ENCODE data around the gene CLMN. TPM values are rescaled to one million over a fixed set of nuclear protein-coding genes. Genes with fewer than 3 reads are reported as not detected.

CLMN gene
- total and polyA plus RNA-seq, 2 donors (not counting 3 experiments of a cell fraction or from before 2014, with no cell fraction given), result 0.72 to 9.6 TPM

DNA sequence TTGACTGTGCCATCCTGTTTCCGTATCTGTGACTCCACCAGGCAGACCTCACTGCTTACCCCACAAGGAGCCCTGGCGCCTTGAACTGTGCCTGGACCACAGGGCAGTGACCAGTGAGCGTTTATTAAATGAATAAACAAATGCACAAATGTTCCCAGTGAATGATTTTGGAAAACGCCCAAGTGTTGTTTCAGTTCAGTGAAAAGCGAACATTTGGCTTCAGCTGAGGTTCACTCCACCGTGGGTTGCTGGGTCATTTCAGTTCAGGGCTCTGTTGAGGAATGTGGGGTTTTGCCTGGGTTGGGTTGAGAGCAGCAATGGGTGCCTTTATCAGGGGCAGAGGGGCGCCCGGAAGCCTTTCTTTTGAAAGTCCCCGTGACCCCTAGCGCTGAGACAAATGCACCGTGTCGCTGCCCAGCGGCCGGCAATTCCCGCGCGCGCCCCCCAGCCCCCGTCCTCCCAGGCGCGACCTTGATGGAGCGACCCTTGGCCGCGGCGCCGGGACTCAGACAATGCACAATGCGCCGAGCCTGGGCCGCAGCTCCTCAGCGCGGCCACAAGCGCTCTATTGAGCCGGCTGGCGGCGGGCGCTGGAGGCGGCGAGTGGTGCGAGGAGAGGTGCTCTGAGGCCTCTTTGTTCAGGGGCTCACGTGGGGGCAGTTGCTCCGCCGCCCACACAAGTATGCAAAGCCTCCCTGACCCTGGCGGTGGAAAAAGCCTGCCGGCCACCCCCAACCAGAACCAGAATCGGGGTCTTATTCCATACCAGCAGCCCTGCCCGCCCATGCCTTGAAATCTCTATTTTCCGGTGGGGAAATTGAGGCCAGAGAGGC, 40.5 kb upstream of the CLMN start:
- BruUV-seq (replicated peaks), result no TSS peak
- Histone ChIP-seq H3K9me3 (replicated peaks; ENCODE audit: control insufficient read depth, insufficient read depth, low read length) (no peaks in the 10 kb centered on the region), H2AFZ (ENCODE audit: low read depth, low read length) (no peak overlapping the region), H3K9me1 (replicated peaks; ENCODE audit: control insufficient read depth, extremely low read depth, insufficient read depth, low read length) (no peaks in the 10 kb centered on the region), H3K36me3 (ENCODE audit: control insufficient read depth in 2 of 2, extremely low read depth in 1 of 2, insufficient read depth in 2 of 2, low read length in 2 of 2) (no peaks in the 10 kb centered on the region), H3K9ac (replicated peaks; ENCODE audit: extremely low read depth, insufficient read depth, low read length) (no peak overlapping the region), H3K4me1 (ENCODE audit: control insufficient read depth, extremely low read depth, insufficient read depth, low read length) (no peaks in the 10 kb centered on the region), H3K27me3 (ENCODE audit: control insufficient read depth in 2 of 2, insufficient read depth in 2 of 2, low read length in 2 of 2) (peaks cover 0 to 4% of the 10 kb centered on the region in 2 experiments), H3K79me2 (ENCODE audit: control insufficient read depth, insufficient read depth, low read length) (no peaks in the 10 kb centered on the region), H4K20me1 (replicated peaks; ENCODE audit: control insufficient read depth, extremely low read depth, insufficient read depth, low read length) (no peaks in the 10 kb centered on the region), H3K4me2 (ENCODE audit: insufficient read depth, low read length) (no peak overlapping the region), H3K27ac (ENCODE audit: insufficient read depth, low read depth, low read length) (no peak overlapping the region), H3K4me3 (replicated peaks in 1 of 3; ENCODE audit: insufficient read depth in 1 of 3, low read depth in 1 of 3, low read length in 3 of 3) (no peak overlapping the region)
- intact Hi-C loops (cut with micrococcal nuclease), result loop anchor here (2.0 kb wide), 2 partner anchors 111 to 203 kb away; partner anchors contain the start of gene DICER1
- TF ChIP-seq POLR2A (IDR thresholded peaks at IDR 0.05; ENCODE audit: low read depth, low read length) (no peak), FOS (IDR thresholded peaks at IDR 0.05; ENCODE audit: borderline replicate concordance, insufficient read depth, low read length) (no peak), MYC (IDR thresholded peaks at IDR 0.05; ENCODE audit: low read depth, low read length) (no peak), GATA2 (IDR thresholded peaks at IDR 0.05; ENCODE audit: insufficient read depth, insufficient read length, low read depth, low read length) (no peak), POLR2AphosphoS5 (IDR thresholded peaks at IDR 0.05; ENCODE audit: insufficient read depth, low read depth, low read length) (no peak)
- TF ChIP-seq, protein P1, sequence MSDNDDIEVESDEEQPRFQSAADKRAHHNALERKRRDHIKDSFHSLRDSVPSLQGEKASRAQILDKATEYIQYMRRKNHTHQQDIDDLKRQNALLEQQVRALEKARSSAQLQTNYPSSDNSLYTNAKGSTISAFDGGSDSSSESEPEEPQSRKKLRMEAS (IDR thresholded peaks at IDR 0.05; ENCODE audit: insufficient read depth, insufficient read length), result no peak
- TF ChIP-seq, protein P2, sequence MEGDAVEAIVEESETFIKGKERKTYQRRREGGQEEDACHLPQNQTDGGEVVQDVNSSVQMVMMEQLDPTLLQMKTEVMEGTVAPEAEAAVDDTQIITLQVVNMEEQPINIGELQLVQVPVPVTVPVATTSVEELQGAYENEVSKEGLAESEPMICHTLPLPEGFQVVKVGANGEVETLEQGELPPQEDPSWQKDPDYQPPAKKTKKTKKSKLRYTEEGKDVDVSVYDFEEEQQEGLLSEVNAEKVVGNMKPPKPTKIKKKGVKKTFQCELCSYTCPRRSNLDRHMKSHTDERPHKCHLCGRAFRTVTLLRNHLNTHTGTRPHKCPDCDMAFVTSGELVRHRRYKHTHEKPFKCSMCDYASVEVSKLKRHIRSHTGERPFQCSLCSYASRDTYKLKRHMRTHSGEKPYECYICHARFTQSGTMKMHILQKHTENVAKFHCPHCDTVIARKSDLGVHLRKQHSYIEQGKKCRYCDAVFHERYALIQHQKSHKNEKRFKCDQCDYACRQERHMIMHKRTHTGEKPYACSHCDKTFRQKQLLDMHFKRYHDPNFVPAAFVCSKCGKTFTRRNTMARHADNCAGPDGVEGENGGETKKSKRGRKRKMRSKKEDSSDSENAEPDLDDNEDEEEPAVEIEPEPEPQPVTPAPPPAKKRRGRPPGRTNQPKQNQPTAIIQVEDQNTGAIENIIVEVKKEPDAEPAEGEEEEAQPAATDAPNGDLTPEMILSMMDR (IDR thresholded peaks at IDR 0.05; ENCODE audit: extremely low read depth in 1 of 2, insufficient read depth in 1 of 2, low read depth in 1 of 2, low read length in 2 of 2), result no peak
- POLR2A ChIA-PET, result no interaction called here
- FAIRE-seq, result no peak
- DNase-seq (ENCODE audit: low read depth, low spot score), result no peak
- dilution Hi-C loops (cut with MboI; ENCODE audit: extremely low pct_ligation_motif_present, low sequenced_read_pairs), result no loop called here
- CTCF ChIA-PET, result interaction anchor here (1.4 to 2.3 kb wide), 9 partner anchors 8 to 669 kb away, joined by 4 to 25 read pairs (median 7); partner anchors contain the start of gene CLMN
